HG02973 (cell line): Measurements from ENCODE around the gene CDC7.

ENCODE experiments used
- ATAC-seq: cut with Tn5 transposase; IDR thresholded peaks from one replicate; pipeline ENCODE4 v1.9.1; 2021; ENCODE audit warnings: moderate library complexity; ENCODE audit not compliant: unreplicated experiment

The CDC7 gene

DNA sequence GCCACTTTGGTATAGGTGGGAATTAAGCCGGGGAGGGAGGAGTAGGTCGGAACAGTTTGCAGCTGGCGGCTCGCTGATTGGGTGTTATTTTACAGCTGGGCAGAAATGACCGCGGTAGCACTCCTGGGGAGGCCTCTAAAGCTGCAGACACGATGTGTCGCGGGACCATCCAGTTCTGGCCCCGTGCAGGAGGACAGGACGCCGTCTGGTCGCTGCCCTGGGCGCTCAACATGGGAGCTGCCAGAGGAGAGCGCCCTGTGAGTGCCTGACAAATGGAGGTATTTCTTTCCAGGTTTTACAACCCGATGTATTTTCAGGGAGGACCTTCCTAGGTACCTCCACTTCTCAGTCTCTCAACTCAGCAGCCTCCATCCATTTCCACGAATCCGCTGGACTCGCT is 46.2 kb downstream of the CDC7 start:
- no peak for ATAC-seq

DNA sequence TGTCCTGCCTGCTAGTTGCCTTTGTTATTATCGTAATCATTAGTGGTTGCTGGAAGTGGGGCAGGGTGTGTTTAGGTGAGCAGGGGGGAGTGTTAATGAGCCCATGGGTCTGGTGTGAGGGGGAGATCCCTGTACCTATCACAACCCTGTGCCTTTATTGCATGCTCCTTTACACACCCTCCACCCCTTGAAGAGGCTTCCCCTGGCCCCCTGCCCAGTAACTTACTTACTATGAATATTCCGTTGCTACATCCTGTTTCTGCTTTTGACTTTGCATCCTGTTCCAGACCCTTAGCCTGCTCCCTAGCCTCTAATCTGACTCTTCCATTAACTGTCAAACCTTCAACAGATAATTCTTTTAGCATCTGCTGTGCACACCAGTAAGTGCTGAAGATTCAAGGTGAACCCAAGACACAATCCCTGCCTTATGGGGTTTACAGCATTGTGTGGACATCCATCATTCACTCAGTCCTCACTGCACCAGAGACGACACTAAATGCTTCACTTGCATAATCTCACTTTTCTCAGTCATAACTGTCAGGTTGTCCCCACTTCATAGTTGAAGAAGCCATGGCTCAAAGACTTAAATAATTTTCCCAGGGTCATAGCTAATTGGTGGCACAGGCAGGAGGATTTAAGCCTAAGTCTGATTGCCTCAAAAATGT is 47.9 kb downstream of the CDC7 start:
- no peak for ATAC-seq

DNA sequence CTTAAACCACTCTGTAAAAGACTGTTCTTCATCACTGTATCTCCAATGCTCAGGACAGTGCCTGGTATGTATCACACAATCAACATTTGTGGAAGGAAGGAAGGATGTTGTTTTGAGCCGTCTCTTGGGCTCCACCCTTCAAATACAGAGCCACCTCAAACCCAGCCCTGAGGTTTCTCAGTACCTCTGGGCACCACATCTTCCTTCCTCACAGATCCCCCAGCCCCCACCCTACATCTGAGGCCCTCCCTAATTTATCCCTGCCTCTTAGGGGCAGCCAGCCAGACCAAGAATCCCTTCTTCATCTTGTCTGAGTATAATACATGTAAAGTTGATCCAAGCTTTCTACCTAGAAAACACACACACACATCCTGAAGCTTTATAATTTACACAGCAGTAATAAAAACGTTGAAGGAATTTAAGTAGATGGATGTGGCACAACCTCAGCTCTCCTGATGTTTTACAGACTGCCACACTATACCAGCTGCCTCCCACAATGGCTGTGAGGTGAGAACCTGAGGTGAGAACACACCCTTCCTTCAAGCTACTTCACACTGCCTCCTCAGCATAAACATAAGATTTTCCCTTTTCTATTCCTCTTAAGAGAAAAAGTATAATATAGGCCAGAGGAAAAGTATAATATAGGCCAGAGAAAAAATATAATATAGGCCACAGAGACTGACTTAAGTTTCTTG is 48.5 kb downstream of the CDC7 start:
- ATAC-seq, result no peak

DNA sequence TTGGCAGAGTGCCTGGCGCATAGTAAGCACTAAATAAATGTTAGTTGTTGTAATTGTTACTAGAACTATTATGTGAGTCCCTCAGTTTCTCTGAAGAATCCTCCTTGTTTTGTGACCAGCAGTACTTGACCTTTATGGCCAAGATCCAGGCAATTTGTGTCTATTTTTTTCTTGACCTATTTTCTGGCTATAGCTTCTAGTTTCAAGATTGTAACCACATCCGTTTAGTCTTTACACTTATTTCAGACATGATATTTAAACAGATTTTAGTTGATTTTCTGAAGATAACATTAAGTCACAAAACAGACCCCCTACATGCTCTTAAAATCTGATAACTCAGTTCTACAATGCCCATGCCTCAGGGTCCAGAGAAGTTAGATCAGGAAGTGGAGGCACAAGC is 50.3 kb downstream of the CDC7 start:
- no peak for ATAC-seq

DNA sequence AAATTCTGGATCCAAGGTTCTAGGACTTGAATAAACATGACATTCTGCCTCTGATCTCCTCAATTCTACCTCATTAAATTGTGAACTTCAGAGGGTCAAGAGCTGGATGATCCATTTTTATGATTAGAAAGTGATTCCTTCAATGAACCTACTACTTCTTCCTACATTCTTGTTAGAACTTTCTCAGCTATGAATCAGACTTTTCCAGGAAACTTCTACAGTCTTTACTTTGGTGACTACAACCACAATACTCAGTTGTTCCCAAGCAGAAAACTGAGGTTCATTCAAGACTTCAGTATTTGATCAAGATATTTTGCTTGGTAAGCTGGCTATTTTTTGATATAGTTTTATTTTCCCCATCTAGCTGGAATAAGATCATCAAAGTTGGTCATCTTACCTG is 51.4 kb downstream of the CDC7 start:
- no peak for ATAC-seq

DNA sequence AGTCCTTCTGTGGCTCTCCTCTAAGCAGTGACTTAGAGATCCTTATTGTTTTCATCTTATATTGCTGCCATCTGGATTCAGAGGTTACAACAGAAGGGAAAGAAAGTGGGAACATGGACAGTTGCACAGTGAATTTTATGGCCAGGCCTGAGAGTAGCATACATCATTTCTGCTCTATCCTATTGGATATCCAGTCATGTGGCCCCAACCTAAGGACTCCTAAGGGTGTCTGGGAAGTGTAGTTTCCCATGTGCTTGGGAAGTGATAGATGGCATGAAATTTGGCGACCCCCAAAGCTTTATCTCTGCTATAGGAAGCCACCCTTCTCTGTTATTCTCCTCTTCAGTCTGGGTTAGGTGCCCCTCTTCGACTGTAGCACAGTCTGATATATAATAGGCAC is 51.9 kb downstream of the CDC7 start:
- ATAC-seq, result no peak

DNA sequence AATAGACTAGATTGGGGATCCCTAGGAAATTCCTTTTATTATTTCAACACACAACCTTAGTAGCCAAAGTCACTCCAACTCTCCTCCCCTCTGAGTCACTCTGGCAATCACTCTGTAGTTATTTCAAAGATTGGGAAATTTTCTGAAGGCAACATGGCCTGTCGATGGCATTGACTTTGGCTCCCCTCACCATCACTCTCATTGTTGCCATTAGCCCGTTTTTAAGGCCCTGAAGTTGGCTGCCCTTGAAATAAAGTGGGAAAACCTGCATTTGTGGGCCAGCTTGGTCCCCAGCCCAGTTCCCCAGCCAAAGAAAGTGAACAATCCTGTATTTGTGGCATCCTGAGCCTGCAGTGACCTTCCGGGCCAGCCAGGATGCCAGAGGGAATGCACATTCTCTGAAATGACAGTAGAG is 52.5 kb downstream of the CDC7 start:
- no peak for ATAC-seq

DNA sequence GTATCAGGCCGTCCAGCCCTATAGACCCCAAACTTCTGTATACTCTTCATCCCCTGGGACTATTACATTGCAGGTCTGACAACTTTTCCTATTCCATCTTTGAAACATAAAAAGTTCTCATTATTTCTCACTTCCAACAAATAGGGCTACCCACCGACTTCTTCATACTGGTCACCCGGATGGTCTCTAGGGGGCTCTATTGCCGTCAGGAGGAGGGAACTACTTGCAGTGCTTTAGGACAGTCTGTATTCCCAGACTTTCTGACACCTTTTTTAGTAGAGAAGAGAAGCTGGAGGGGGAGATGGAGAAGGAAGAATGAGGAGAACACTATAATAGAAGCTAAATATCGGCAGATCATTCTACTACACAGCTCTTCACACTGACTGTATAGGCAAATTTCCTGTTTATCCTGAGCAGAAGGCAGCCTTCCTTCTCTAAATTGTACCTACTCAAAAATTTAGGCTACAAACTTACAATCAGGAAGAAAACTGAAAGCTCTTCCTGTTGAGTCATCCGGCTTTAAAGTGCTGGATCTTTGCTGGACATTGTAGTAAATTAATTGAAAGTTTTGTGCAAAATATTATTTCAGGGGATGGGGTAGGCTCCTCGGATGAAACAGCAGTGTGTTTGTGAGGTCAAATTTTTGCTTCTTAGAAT is 54.6 kb downstream of the CDC7 start:
- ATAC-seq, result no peak

DNA sequence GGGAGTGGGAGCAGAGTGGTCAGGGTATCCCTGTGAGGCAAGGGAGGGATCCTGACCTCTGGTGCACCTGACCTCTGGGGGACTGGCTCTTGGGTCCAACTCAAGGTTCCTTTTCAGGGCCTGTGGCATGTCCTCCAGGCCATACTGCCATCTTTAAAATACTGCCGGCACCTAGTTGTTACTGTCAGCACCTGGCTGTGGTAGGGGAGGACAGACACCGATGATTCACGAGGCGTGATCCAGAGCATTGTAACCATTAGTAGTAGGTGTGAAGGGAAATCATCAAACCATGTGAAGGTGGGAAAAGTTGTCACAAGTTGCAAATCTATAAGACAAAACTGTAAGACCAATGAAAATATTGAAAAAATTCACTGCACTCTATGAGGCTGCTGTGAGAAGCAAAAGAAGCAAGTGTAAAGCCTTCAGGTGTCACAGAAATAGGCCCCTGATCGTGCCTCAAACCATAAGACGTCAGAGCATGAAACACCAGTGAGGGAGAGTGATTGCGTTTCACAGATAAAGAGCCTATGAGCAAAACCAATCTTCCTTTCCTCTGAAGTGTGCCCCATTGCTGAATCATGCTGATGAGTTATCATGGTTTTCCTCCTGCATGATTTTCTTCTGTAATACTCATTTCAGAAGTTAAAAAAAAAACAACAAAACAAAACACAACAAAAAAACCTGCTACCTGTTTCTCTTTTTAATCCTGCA is 55.3 kb downstream of the CDC7 start:
- ATAC-seq, result no peak

DNA sequence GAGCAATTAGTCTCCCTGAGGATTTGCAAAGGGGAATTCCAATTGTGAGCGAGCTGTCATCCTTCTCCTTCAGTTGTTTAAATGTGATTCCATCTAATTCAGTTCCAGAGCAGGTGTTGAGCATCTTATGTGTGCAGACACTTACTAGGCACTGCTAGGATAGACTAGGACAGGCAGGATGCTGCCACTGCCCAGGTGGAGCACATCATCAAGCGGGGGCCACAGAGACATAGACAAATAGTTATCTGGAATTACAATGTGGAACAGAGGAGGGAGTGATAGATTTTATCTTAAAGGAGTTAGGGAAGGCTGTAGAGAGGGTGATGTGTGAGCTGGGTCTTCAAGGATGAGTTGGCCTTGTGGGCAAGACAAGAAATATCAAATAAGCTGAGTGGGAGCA is 55.9 kb downstream of the CDC7 start:
- ATAC-seq, result no peak

DNA sequence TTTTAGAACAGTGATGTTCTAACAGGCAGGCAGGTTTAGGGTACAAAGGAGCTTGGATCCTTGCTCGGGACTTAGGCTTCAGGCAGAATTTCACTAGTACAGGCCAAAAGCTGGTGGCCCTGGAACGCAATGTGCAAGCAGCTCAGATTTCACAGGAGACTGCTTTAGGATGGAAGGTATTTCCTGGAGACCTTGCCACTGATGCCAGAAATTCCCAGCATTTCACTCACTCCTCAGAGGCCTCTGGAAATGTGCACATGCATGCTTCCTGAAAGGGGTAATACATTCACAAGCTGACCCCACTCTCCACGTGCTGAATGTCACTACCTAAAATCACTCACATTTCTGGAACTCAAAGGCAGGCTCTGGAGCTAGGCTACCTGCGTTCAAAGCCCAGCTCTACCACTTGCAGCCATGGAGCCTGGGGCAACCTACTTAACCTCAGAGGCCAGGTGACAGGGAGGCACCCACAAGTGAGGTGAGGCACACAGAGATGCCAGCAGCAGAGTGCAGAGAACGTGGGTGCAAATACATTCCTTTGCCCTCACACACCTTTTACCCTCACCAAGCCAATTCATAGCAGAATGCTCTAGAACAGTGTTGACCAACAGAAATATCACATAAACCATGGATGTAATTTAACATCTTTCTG is 56.5 kb downstream of the CDC7 start:
- no peak for ATAC-seq

DNA sequence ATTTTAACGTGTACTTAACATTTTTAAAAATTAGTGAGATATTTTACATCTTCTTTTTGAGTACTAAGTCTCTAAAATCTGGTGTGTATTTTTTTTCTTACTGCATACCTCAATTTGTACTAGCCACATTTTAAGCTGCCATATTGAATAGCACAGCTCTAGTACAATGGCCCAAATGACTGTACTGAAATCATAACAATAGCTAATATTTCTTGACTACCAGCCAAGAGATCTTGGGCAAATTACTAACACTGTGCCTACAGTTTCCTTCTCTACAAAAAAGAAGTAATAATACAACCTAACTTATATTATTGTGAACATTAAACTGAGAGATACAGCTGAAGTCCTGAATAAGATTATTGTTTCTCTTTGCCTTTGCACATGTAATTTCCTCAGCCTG is 57.2 kb downstream of the CDC7 start:
- ATAC-seq, result no peak

DNA sequence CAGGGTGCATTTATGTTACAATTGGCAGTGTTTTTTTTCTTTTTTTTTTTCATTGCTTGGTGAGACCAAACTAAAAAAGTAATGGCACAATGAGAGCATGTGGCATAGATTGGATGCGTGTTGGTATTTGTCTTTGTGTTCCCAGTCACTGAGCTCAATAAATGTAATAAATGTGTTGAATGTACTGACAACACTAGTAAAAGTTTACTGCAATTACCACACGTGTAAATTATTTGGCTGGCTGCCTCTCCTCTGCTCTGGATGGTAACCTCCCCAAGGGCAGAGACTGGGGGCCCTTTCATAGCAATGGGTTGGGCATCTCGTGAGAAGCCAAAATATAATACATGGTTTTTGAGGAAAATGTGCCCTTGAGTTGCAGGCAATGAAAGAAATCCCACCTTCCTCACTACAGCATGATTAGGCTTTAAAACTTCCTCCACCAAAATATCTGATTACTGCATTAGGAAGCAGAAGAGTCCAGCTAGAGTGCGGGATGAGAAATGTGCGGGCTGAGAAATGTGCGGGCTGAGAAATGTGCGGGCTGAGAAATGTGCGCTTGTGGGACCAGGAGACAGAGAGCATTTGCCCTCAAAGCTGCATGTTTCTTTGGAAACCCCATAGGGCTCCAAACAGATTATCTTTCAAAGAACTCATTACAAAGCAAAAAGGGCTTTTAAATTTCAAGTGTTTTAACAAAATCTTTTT is 58.5 kb downstream of the CDC7 start:
- no peak for ATAC-seq

DNA sequence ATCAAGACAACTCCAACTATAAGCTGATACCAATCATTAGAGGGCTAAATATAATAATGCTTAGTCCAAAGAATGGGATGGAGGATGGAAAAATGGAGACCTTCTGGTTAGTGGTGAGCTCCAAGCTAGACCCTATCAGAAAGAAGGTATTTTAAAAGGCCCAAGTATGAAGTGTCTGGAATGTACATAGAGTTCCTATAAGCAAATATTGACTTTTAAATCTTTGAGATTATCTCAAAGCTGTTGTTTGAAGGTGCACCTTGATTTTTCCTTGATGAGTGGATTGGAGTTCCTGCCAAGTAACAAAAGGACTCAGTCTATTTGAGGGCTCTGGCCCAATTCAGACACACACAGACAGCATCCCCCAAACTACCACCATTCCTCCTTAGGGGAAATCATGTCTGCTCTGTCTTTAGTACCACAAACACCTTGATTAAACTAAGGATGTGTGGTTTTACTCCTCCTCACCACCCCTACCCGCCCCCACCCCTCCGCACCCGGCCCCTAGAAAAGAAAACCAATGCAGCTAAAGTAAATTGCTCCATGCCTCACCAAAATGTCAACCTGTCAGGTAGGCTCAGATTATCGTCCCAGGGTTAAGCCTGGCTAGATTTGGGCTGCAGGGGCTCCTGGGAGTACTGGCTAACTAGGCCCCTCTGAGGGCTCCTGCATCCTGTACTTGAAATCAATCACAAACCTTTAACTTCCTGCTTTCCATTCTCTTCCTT is 59.4 kb downstream of the CDC7 start:
- ATAC-seq, result no peak

DNA sequence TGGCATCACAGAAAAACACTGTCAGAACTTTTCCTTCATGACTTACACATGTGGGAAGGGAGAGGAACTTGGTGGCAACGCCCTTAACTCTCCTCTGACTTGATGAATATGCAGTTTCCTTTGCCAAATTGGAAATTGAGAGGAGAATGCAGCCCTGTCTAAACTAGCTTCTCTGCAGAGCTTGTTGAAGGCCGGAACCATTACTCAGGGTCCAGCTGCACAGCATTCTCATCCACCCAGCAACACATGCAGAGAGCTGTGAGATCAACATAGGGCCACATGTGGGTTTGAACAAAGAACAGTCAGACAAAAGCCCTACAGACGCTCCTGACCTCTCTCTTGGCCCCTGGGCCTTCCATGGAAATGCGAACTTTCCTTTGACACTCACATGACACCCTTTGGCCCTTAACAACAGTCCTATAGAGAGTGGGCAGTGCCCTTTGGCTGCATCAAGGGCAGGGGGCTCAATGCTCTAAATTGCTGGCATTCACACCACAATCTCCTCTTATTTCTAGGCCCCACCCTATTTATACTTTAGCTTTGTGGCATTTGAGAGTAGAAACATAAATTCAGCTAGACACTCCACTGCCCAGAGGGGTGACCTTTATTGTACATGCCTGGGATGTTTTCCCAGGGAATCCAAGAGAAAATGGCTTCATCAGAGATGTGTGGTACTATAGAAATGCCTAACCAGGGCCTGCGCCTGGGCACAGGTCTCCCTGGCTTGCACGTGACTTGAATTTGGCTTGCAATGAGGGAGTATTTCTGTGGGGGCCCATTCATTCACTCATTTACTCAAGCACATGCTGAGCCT is 64.4 kb downstream of the CDC7 start:
- ATAC-seq, result no peak

DNA sequence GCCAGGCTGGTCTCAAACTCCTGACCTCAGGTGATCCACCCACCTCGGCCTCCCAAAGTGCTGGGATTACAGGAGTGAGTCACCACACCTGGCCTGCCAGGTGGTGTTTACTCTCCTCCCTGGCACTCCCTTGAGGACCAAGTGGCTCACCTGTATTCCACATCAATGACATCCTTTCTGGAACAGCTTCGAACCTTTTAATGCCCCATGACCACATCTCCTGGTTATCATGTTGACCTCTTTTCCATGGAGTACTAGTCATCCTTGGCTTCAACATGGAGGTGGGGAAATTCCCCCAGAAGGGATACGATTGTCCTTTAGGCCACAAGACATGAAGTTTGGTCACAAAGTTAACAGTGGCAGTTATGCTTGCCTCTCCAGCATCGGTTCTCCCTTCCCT is 66.9 kb downstream of the CDC7 start:
- no peak for ATAC-seq

DNA sequence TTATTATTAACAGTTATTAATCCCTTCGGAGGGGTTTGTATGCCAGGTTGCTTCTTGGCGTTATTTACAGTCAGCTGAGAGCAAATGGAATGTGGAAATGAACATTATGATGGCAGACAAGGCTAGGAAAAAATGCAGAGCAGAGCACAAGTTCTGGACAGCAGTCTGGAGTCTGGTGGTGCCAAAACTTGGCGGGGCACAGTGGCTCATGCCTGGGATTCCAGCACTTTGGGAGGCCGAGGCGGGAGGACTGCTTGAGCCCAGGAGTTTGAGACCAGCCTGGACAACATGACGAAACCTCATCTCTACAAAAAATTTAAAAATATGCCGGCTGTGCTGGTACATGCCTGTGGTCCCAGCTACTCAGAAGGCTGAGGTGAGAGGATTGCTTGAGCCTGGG is 67.6 kb downstream of the CDC7 start:
- ATAC-seq, result no peak

DNA sequence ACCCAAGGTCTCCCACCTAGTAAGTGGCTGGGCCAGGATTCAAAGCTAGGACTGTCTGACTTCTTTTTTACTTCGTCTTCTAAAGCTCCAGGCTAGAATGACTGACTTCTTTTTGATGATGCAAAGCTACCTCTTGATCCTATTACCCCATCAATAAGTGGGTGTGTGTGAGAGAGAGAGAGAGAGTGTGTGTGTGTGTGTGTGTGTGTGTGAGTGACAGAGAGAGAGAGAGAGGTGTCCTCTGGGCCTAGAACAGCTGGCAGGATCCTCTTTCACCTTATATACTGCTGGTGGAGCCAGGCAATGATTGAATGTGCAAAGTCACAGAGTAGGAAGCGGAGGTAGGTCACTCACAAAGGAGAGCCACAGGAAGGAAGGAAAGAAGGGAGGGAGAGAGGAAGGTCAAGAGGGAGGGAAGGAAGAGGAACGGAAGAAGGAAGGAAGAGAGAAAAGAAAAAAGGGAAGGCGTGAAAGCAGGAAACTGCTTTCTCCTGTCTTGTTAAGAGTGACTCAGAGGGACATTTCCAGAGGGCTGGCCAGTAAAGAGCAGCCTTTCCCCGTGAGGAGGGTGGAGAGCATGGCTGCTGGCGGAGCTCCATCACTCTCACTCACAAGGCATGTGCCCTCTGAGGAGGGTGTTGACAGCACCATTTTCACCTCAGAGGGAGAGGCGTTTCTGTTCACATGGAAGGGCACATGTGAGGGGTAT is 68.9 kb downstream of the CDC7 start:
- ATAC-seq, result no peak

DNA sequence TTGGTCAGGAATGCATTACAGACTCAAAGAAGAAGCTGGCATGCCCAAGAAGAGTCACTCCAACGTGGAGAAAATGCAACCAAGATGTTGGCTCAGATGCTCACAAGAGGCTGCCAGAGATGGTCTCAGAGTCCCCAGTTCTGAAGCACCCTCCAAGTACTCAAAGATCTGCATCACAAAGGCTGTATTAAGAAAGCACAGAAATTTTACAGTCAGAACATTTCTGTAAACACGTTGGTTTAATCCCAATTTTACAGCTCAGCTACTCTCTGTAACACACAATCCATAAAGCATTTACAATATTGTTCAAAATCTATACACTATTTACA is 69.4 kb downstream of the CDC7 start:
- no peak for ATAC-seq
